Panc1 (cell line): Measurements from ENCODE around the gene PREP. TPM values are rescaled to one million over a fixed set of nuclear protein-coding genes. Genes with fewer than 3 reads are reported as not detected.

Experiments
- ATAC-seq: fragments of 200-7000 bp; cut with Tn5 transposase; 2 replicates; pipeline ENCODE4 v1.9.1; 2020; ENCODE audit warnings: mild to moderate bottlenecking, moderate library complexity
- BruUV-seq: library from RNA; stranded (reverse); fragments of 400-500 nt; replicated peaks from 2 replicates; lab custom pipeline; 2021; lab: Mats Ljungman, UMichigan
- CTCF ChIA-PET: fragments of 300-600 bp; sonication (Branson Sonifier 250); formaldehyde crosslinking; loops from one replicate; lab custom pipeline; 2022; ENCODE audit warnings: antibody characterized with exemption; lab: Charles Lee
- POLR2A ChIA-PET: fragments of 300-600 bp; sonication (Branson Sonifier 250); formaldehyde crosslinking; loops from one replicate; lab custom pipeline; 2022; ENCODE audit warnings: antibody characterized with exemption; lab: Charles Lee
- DNase-seq: peaks from one replicate; pipeline ENCODE4 v3.0.0-alpha.2; 2010; ENCODE audit warnings: low read depth, low spot score
- H3K27ac ChIP-seq: 2 replicates; pipeline ENCODE4 v1.5.1; 2011; ENCODE audit warnings: mild to moderate bottlenecking, low read length, inconsistent platforms
- H3K27me3 ChIP-seq: fragments of 200-500 bp; sonication (Bioruptor generic); 2 replicates; pipeline ENCODE4 v1.6.0; 2014; ENCODE audit warnings: low read length, inconsistent platforms; ENCODE audit not compliant: control insufficient read depth, insufficient read depth
- H3K36me3 ChIP-seq: fragments of 200-500 bp; sonication (Bioruptor generic); 2 replicates; pipeline ENCODE4 v1.5.1; 2014; ENCODE audit warnings: inconsistent platforms, mild to moderate bottlenecking, low read length, moderate library complexity; ENCODE audit not compliant: control insufficient read depth, insufficient read depth
- H3K4me1 ChIP-seq: 2 replicates; pipeline ENCODE4 v1.5.1; 2011; ENCODE audit warnings: inconsistent platforms, mild to moderate bottlenecking, low read length, moderate library complexity; ENCODE audit not compliant: control insufficient read depth, insufficient read depth
- H3K4me3 ChIP-seq, 2 experiments: 2 replicates each; pipeline ENCODE4 v1.5.1; 2011 to 2012; ENCODE audit warnings: low read depth in 2 of 2, low read length in 2 of 2, mild to moderate bottlenecking in 2 of 2, inconsistent platforms in 1 of 2, moderate library complexity in 1 of 2
- H3K9me3 ChIP-seq: fragments of 200-500 bp; sonication (Bioruptor generic); 2 replicates; pipeline ENCODE4 v1.5.1; 2014; ENCODE audit warnings: low read depth, mild to moderate bottlenecking, inconsistent platforms, low read length, moderate library complexity; ENCODE audit not compliant: control insufficient read depth, insufficient read depth
- POLR2AphosphoS5 ChIP-seq: IDR thresholded peaks from 2 replicates; pipeline ENCODE4 v1.6.1; 2012; ENCODE audit warnings: mild to moderate bottlenecking, low read depth, low read length, moderate library complexity
- SIN3A ChIP-seq: IDR thresholded peaks from 2 replicates; pipeline ENCODE4 v1.6.1; 2012; ENCODE audit warnings: low read depth, mild to moderate bottlenecking, low read length, moderate library complexity, borderline replicate concordance; ENCODE audit not compliant: insufficient read depth
- TCF7L2 ChIP-seq: IDR thresholded peaks from 2 replicates; pipeline ENCODE4 v1.6.1; 2011; ENCODE audit warnings: mild to moderate bottlenecking, low read depth, low read length, inconsistent platforms
- in situ Hi-C: cut with HindIII; loops from 2 replicates; pipeline ENCODE4 v1.10.0; 2016; ENCODE audit warnings: low sequenced_read_pairs, low pct_unique_long_range_greater_than_20kb
- intact Hi-C: fragments of 100-400 bp; cut with micrococcal nuclease; formaldehyde crosslinking; loops from one replicate; pipeline ENCODE4 v1.10.0; 2022; ENCODE audit not compliant: unreplicated experiment
- total RNA-seq: library from RNA; stranded (reverse); gene quantifications from one replicate; pipeline ENCODE4 v1.2.1, GENCODE V29; 2021; ENCODE audit not compliant: unreplicated experiment
- TF ChIP-seq, protein P1 (sequence below), 2 experiments: IDR thresholded peaks; 2 replicates each; pipeline ENCODE4 v1.6.1; 2011 to 2012; ENCODE audit warnings: low read depth in 2 of 2, control low read depth in 1 of 2, low read length in 1 of 2, mild to moderate bottlenecking in 1 of 2, moderate library complexity in 1 of 2; ENCODE audit not compliant: insufficient read depth in 1 of 2
- TF ChIP-seq, protein P2 (sequence below): fragments of 450-650 bp; IDR thresholded peaks from 2 replicates; pipeline ENCODE4 v1.5.1; 2017; ENCODE audit warnings: mild to moderate bottlenecking

The PREP gene
- total RNA-seq, 1 experiment from 2014 or later, result 50.4 TPM

DNA sequence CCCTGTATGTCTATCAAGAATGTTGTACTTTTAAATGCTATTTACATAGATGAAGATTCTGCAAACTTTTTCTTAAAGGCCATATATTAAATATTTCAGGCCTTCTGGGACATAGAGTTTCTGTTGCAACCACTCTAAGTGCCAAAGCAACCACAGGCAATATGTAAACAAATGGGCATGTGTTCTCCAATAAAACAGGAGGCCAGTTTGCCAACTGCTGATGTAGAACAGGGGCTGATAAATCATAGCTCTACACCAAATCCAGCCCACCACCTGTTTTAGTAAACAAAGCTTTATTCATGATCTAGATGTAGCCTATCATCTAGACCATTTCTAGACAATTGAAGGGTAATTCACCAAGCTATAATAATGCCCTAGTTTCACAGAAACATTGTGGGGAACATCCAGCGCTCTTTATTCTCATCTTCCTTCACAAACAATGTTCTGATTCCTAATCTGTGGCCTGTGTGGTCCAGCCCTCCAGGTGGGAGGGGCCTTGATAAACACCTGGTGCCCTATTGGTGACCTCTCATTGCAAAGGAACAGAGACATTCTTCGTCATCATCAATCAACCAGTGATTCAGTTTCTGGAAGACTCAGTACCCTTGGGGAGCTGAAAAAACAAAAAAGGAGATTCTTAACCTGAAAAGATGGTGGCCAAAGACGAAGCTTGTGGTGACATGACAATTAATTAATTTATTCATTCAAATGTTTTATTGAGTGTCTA, 80.2 kb downstream of the PREP start:
- CTCF ChIA-PET, result no interaction called here
- DNase-seq (no peak), ATAC-seq (no peak)
- Histone ChIP-seq H3K36me3 (no peaks in the 10 kb centered on the region; the same call in 1 of the 2 replicates), H3K9me3 (no peaks in the 10 kb centered on the region), H3K4me3 (no peak overlapping the region), H3K27ac (no peak overlapping the region), H3K27me3 (no peaks in the 10 kb centered on the region), H3K4me1 (peaks cover 2% of the 10 kb centered on the region; the same call in 1 of the 2 replicates)
- in situ Hi-C loops (no loop called here), intact Hi-C loops (no loop called here)
- POLR2A ChIA-PET, result no interaction called here
- BruUV-seq, result no TSS peak
- TF ChIP-seq POLR2AphosphoS5 (no peak), TCF7L2 (no peak), SIN3A (no peak)
- TF ChIP-seq, protein P1, sequence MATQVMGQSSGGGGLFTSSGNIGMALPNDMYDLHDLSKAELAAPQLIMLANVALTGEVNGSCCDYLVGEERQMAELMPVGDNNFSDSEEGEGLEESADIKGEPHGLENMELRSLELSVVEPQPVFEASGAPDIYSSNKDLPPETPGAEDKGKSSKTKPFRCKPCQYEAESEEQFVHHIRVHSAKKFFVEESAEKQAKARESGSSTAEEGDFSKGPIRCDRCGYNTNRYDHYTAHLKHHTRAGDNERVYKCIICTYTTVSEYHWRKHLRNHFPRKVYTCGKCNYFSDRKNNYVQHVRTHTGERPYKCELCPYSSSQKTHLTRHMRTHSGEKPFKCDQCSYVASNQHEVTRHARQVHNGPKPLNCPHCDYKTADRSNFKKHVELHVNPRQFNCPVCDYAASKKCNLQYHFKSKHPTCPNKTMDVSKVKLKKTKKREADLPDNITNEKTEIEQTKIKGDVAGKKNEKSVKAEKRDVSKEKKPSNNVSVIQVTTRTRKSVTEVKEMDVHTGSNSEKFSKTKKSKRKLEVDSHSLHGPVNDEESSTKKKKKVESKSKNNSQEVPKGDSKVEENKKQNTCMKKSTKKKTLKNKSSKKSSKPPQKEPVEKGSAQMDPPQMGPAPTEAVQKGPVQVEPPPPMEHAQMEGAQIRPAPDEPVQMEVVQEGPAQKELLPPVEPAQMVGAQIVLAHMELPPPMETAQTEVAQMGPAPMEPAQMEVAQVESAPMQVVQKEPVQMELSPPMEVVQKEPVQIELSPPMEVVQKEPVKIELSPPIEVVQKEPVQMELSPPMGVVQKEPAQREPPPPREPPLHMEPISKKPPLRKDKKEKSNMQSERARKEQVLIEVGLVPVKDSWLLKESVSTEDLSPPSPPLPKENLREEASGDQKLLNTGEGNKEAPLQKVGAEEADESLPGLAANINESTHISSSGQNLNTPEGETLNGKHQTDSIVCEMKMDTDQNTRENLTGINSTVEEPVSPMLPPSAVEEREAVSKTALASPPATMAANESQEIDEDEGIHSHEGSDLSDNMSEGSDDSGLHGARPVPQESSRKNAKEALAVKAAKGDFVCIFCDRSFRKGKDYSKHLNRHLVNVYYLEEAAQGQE (IDR thresholded peaks at IDR 0.05; ENCODE audit: insufficient read depth in 1 of 2, low read depth in 2 of 2, low read length in 1 of 2), result no peak
- TF ChIP-seq, protein P2, sequence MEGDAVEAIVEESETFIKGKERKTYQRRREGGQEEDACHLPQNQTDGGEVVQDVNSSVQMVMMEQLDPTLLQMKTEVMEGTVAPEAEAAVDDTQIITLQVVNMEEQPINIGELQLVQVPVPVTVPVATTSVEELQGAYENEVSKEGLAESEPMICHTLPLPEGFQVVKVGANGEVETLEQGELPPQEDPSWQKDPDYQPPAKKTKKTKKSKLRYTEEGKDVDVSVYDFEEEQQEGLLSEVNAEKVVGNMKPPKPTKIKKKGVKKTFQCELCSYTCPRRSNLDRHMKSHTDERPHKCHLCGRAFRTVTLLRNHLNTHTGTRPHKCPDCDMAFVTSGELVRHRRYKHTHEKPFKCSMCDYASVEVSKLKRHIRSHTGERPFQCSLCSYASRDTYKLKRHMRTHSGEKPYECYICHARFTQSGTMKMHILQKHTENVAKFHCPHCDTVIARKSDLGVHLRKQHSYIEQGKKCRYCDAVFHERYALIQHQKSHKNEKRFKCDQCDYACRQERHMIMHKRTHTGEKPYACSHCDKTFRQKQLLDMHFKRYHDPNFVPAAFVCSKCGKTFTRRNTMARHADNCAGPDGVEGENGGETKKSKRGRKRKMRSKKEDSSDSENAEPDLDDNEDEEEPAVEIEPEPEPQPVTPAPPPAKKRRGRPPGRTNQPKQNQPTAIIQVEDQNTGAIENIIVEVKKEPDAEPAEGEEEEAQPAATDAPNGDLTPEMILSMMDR, result no peak

DNA sequence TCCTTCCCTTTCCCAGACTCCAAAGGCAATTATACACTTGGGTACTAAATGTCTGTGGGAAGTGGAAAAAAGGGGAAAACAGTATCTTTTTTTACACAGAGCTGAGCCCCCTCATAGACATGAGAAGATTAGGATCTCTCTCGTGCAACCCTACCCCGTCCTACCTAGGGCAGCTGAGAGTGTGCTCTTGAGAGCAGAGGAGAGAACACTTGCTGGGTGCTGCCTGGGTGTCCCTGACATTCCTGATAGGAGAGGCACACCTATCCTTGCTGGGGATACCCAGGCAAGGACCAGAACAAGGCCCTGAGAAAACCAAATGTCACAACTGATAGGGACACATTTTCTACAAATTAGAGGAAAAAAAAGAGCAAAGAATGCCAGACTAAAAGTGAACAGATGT, 81.2 kb downstream of the PREP start:
- CTCF ChIA-PET, result no interaction called here
- POLR2A ChIA-PET, result no interaction called here
- Histone ChIP-seq H3K4me1 (no peaks in the 10 kb centered on the region), H3K36me3 (no peaks in the 10 kb centered on the region; the same call in 1 of the 2 replicates), H3K9me3 (no peaks in the 10 kb centered on the region), H3K27me3 (no peaks in the 10 kb centered on the region), H3K27ac (no peak overlapping the region), H3K4me3 (no peak overlapping the region)
- no peak for ATAC-seq
- intact Hi-C loops (no loop called here), in situ Hi-C loops (no loop called here)
- BruUV-seq, result no TSS peak
- no peak for TF ChIP-seq POLR2AphosphoS5
- TF ChIP-seq, protein P1 (IDR thresholded peaks at IDR 0.05; ENCODE audit: insufficient read depth in 1 of 2, low read depth in 2 of 2, low read length in 1 of 2), result no peak
- TF ChIP-seq, protein P2, result no peak
- TF ChIP-seq SIN3A, result no peak
- TF ChIP-seq TCF7L2, result no peak
- no peak for DNase-seq
